HG03342 (cell line): ENCODE data around the gene GMFB.

Source experiments
- ATAC-seq: cut with Tn5 transposase; IDR thresholded peaks from one replicate; pipeline ENCODE4 v1.9.1; 2021; ENCODE audit warnings: mild to moderate bottlenecking, moderate library complexity; ENCODE audit not compliant: unreplicated experiment

GMFB gene

DNA sequence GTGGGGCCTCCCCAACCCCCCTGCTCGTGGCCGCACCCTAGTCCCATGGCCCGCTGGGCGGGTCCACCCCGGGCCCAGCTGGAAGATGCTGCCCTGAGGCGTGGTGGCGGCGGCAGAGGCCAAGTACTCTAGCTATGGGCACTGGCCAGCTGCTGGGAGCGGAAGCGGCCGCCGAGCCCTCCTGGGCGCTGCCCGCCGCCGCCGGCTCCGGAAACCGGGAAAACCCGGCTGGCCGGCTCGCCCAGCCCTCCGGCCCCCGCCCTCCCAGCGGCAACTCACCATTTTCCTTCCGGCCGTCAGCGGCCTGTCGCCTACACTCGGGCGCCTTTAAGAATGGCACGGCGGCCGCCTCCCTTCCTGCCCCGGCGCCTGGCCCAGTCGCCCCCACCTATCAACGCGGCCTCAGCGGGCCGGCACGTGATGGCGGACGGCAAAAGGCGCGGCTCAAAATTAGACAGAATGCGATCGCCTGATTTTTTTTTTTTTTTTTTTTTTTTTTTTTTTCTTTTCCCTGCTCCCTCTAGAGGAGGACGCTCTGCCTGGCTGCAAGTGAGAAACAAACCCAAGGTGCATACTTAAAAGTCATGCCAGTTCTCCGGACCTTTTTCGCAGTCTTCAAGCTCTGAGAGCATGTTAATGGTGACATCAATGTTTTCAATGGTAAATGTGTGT lies at the start of gene GMFB:
Gene GMFB (minus strand): TSS at position 335 of the 672 bp plus-strand sequence. CDS start 53 bp downstream, at position 282.
- ATAC-seq: peak; percentile 91

DNA sequence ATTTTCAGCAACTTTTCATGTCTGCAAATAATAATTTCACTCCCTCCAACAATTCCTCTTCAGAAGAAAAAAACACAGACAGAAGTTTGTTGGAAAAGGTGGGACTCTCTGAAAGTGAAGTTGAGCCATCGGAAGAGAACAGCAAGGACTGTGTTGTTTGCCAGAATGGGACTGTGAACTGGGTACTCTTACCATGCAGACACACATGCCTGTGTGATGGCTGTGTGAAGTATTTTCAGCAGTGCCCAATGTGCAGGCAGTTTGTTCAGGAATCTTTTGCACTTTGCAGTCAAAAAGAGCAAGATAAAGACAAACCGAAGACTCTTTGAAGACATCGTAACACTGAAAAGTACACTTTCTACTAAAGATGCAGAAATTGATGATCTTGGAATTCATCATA lies 49.3 kb upstream of the GMFB start:
- ATAC-seq: no peak

DNA sequence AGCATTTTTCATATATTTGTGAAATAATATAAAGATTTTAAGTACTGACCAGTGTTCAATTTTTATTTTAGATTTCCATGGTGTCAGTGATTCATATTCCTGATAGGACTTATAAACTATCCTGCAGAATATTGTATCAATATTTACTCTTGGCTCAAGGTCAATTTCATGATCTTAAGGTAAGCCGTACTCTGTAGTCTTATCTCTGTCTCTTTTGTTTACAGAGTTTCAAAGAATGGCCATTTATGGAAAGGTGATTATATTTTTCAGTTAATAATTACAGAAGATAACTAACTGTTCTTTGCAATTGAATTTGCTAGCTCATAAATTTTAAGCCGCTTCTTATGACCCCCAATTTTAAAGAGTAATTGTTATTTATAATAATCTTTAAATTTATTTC lies 48.9 kb upstream of the GMFB start:
- no peak for ATAC-seq

GRCh38 chr14:54535646-54536045 lies 46.9 kb upstream of the GMFB start:
- ATAC-seq: no peak

DNA sequence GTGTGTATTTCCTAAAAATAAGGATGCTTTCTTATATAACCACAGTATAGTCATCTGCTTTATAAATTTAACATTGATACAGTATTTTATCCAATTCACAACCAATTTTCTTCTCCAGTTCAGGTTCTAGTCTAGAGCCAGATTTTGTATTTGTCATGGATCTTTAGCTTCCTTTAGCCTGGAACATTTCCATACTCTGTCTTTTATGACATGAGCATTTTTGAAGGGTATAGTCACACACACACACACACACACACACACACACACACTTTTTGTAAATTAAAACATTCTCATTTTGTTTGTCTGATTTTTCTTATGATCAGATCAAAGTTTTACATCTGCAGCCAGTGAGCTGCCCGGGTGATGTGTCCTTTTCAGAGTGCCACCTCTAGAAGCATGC lies 46.3 kb upstream of the GMFB start:
- no peak for ATAC-seq

DNA sequence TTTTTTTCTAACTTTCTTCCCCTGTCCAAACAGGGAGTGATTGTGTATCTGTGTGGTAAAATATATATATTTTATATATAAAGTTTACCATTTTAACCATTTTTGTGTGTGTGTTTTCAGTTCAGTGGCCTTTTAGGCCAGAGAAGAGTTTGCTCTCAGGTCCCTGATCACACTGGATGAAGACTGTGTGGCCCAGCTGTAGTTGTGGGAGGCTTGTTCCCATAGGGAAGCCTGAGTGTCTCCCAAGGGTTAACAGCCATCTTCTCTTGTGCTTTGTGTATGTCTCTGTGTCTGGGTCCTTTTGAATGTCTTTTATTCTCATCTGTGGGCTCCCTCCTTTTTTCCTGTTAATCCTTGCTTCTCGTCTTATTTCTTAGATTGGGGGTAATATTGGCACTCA lies 44.3 kb upstream of the GMFB start:
- no peak for ATAC-seq

GRCh38 chr14:54532111-54533012 lies 43.6 kb upstream of the GMFB start:
- peak; percentile 94 for ATAC-seq

- no peak for ATAC-seq
Measured at GRCh38 chr14:54529811-54530210, 41.0 kb upstream of the GMFB start.

DNA sequence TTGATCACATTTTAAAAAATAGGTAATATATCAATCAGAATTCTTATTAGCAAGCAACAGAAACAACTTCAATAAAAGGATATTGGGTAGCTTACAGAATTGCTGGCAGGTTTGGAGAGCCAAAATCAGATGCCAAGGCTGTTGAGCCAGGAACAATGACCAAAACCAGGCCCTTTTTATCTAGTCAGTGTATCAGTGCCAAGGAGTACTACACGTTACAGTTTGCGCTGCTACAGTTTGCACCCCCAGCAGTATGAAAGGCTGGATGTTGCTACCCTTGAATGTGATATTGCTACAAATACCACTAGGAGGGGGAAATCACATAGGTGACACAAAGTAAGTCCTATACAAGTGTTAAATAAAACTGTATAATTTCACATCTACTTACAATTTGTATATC lies 40.2 kb upstream of the GMFB start:
- ATAC-seq: no peak

DNA sequence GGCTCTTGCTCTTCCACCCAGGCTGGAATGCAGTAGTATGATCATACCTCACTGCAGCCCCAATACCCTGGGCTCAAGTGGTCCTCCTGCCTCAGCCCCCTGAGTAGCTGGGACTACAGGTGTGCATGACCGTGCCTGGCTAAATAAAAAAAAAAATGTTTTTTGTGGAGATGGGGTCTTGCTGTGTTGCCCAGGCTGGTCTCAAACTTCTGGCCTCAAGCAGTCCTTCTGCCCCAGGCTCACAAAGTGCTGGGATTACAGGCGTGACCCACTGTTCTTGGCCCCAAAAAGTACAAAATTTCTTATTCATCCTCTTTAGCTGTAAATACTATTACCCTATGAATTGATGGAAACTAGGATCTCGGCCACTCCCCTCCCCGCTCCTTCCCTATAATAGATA lies 35.6 kb upstream of the GMFB start:
- ATAC-seq: no peak

- no peak for ATAC-seq
Measured at GRCh38 chr14:54516709-54517108, 27.9 kb upstream of the GMFB start.

DNA sequence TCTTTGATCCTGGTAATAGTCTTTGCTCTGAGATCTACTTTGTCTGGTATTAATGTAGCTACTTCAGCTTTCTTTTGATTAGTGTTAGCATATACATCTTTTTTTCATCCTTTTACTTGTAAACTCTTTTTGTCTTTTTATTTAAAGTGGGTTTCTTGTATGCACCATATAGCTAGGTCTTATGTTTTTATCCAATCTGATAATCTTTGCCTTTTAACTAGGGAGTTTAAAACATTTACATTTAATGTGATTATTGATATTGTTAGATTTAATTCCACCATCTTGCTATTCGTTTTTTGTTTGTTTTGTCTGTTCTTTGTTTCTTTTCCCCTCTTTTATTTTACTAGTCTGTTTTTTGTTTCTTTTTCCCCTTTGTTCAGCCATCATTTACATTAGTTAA lies 26.9 kb upstream of the GMFB start:
- ATAC-seq: no peak

DNA sequence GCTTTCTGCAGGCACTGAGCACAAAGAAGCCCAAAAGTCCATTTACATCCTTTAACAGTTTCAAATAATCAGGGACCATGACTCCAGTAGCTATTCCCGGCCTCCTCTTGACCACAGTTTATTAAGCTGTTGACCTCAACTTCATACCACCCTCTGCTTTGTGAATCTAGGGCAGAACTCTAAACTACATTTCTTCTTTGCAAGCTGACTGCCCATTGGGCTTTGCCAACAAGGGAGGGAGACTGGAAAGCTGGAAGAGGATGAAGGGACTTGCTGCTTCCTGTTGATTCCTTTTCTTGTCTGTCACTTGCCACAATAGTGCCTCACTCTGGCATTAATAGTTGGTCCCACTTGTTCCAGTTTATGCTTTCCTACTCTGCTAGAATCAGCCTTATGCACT lies 23.6 kb upstream of the GMFB start:
- no peak for ATAC-seq

GRCh38 chr14:54509546-54510501 lies 21.0 kb upstream of the GMFB start, which contains the start of gene CGRRF1:
Gene CGRRF1 (plus strand): TSS chr14:54509906. CDS start chr14:54509960, 54 bp downstream.
- ATAC-seq: peak; percentile 88

DNA sequence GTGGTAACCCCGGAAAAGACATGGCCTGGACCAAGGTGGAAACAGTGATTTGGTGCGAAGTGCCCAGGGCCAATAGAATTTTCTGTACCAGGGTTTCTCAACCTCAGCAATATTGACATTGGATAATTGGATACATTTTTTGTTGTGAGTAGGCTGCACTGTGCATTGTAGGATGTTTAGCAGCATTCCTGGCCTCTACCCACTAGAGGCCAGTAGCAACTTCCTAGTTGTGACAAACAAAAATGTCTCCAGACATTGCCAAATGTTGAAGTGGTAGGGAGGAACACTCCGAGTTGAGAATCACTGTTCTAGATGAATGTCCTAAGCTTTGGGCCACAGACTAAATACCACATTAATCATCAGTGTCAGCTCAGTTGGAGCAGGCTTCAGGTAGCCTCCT lies 14.7 kb upstream of the GMFB start:
- no peak for ATAC-seq

- ATAC-seq: no peak
Measured at GRCh38 chr14:54502602-54503001, 13.8 kb upstream of the GMFB start.

DNA sequence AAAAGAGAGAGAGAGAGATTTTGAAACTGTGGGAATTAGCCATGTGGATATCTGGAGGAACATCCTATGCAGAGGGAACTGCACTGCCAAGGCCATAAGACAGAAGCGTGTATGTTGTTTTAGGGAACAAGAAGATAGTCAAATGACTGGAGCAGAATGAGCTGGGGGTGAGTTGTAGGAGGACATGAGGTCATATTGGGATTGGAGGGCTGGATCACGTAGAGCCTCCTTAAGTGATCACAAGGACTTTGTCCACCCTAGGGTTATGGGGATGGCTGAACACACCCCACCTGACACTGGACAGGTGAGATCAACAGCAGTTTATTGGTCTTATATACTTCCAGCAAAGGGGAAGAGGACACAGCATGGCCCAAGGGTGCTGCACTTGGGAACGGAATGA lies 12.7 kb upstream of the GMFB start:
- ATAC-seq: no peak

GRCh38 chr14:54500744-54501143 lies 12.0 kb upstream of the GMFB start:
- ATAC-seq: no peak

- no peak for ATAC-seq
Measured at GRCh38 chr14:54498579-54498978, 9.8 kb upstream of the GMFB start.

- no peak for ATAC-seq
Measured at GRCh38 chr14:54498095-54498531, 9.3 kb upstream of the GMFB start.

DNA sequence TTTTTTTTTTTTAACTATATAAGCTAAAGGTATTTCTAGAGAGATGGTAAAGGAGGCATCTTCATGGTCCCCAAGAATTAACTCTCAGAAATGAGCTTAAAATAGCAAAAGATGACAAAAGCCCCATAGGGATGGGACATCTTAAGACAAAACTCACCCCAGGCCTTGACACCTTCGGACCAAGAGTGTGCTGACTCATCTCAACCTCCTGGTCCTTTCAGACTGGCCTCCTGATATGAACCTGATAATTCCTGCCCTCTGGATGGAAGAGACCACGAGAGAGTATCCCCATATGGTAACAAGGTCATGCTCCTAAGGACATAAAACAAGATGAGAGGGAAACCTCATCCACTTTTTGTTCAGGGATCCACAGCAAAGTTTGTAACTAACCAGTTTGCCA lies 8.4 kb upstream of the GMFB start:
- ATAC-seq: no peak
